Measurements from ENCODE around the gene EEF1A2. TPM values are rescaled to one million over a fixed set of nuclear protein-coding genes. Genes with fewer than 3 reads are reported as not detected.

The EEF1A2 gene
- total and polyA plus RNA-seq, 12 donors, result 59.5 to 407 (median 139) TPM

DNA sequence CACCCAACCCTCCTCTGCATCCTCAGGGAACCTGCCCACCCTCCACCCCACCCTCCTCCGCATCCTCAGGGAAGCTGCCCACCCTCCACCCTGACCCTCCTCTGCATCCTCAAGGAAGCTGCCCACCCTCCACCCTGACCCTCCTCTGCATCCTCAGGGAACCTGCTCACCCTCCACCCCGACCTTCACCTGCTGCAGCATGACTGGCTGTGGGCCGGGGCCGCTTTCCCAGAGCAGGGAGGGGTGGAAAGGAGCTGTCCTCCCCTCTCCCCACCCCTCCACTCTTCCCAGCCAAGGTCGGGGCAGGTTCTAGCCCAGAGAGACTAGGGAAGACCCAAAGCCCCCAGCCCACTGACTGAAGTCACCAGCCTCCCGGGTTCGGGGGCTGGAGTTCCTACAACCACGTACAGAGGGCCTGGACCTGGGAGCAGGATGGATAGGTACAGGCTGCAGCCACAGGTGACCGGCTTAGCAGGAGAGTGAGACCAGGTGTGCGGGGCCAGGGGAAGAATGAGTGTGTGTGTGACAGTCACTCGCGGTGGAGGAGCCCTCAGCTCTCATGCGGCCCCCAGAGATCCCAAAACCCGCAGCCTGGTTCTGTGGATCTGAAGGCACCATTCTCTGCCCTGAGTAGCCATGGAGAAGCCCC, 11.6 kb downstream of the EEF1A2 start:
- WGBS, 4 donors, result 45 to 55% (median 49%) methylated on average over 7 to 14 of the region's 14 CpGs
- no peaks in the 10 kb centered on the region for H3K4me1 ChIP-seq (replicated peaks in 1 of 2)
- intact Hi-C loops (cut with DNase I), result no loop called here
- DNase-seq, result no peak
- peaks cover 0 to 5% of the 10 kb centered on the region in 2 donors for H3K36me3 ChIP-seq (replicated peaks in 1 of 2)
- H3K4me3 ChIP-seq, result no peak overlapping the region
- no peak for TF ChIP-seq POLR2A (IDR thresholded peaks at IDR 0.05)
- TF ChIP-seq CTCF (IDR thresholded peaks at IDR 0.05), result no peak
- H3K9me3 ChIP-seq (replicated peaks in 1 of 3), result no peaks in the 10 kb centered on the region
- no peak overlapping the region for H3K27ac ChIP-seq
- H3K27me3 ChIP-seq, result peaks cover 6% of the 10 kb centered on the region

DNA sequence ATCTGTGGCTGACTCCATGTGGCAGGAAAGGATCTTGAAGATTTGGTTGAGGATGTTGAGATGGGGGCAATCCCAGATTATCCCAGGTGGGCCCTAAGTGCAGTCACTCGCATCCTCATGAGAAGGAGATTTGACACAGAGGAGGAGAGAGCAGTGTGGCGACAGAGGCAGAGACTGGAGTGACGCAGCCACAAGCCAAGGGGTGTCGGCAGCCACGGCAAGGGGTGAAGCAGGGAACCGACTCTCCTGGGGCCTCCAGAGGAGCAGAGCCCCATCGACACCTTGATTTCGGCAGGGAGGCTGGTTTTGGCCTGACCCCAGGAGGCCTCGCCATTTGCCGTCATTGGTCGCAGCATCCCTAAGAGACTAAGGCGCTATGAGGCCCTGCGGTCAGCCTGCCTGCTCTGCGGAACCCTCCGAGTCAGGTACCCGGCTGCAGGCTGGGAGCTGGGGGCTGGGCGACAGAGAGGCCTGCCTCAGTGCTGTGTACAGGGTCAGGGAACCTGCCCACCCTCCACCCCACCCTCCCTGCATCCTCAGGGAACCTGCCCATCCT, 12.5 kb downstream of the EEF1A2 start:
- Histone ChIP-seq H3K36me3 (replicated peaks in 1 of 2) (peaks cover 0 to 5% of the 10 kb centered on the region in 2 donors), H3K27me3 (peaks cover 6% of the 10 kb centered on the region), H3K27ac (no peak overlapping the region), H3K4me3 (no peak overlapping the region), H3K4me1 (replicated peaks in 1 of 2) (no peaks in the 10 kb centered on the region), H3K9me3 (replicated peaks in 1 of 3) (no peaks in the 10 kb centered on the region)
- no peak for TF ChIP-seq POLR2A (IDR thresholded peaks at IDR 0.05)
- TF ChIP-seq CTCF (IDR thresholded peaks at IDR 0.05), result no peak
- intact Hi-C loops (cut with DNase I), result no loop called here
- WGBS, 4 donors, result 90 to 96% (median 94%) methylated on average over 9 to 17 of the region's 17 CpGs
- DNase-seq, result no peak

GRCh38 chr20:63484651-63485403, 14.1 kb downstream of the EEF1A2 start:
- DNase-seq, result no peak
- H3K27ac ChIP-seq, result no peak overlapping the region
- no peak for TF ChIP-seq POLR2A (IDR thresholded peaks at IDR 0.05)
- no peak for TF ChIP-seq CTCF (IDR thresholded peaks at IDR 0.05)
- H3K27me3 ChIP-seq, result peaks cover 10% of the 10 kb centered on the region
- no peaks in the 10 kb centered on the region for H3K36me3 ChIP-seq (replicated peaks in 1 of 2)
- no peaks in the 10 kb centered on the region for H3K9me3 ChIP-seq (replicated peaks in 1 of 3)
- no peak overlapping the region for H3K4me3 ChIP-seq
- no peaks in the 10 kb centered on the region for H3K4me1 ChIP-seq (replicated peaks in 1 of 2)
- intact Hi-C loops (cut with DNase I), result no loop called here
- 46 to 67% (median 54%) methylated on average over 8 to 18 of the region's 18 CpGs for WGBS, 4 donors

DNA sequence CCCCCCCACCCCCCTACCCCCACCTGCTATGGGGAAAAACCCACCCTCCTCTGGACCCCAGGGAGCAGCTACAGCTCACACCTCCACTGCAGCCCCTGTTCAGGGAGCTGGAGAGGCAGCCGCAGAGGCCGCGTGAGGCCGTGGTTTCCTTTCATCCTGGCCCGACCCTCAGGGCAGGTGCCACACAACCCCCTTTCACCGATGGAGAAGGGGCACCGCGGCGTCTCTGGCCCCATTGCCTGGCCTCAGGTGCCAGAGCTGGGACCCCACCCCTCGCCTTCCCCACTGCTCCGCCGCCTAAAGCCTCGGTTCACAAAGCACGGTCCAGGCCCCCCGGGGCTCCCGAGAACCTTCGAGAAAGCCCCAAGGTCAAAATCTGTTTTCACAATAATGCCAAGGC, 14.6 kb downstream of the EEF1A2 start:
- H3K4me1 ChIP-seq (replicated peaks in 1 of 2), result no peaks in the 10 kb centered on the region
- no peaks in the 10 kb centered on the region for H3K36me3 ChIP-seq (replicated peaks in 1 of 2)
- H3K4me3 ChIP-seq, result no peak overlapping the region
- DNase-seq, result no peak
- H3K27me3 ChIP-seq, result peaks cover 10% of the 10 kb centered on the region
- no peaks in the 10 kb centered on the region for H3K9me3 ChIP-seq (replicated peaks in 1 of 3)
- no peak overlapping the region for H3K27ac ChIP-seq
- TF ChIP-seq POLR2A (IDR thresholded peaks at IDR 0.05) (no peak), CTCF (IDR thresholded peaks at IDR 0.05) (no peak)
- intact Hi-C loops (cut with DNase I), result no loop called here
- WGBS, 4 donors, result 46 to 57% (median 47%) methylated on average over 8 to 17 of the region's 17 CpGs
